Transverse colon (tissue), 4 donors: Measurements from ENCODE around the gene SNX13. TPM values are rescaled to one million over a fixed set of nuclear protein-coding genes. Genes with fewer than 3 reads are reported as not detected.

Experiments used
- DNase-seq: peaks from one replicate; pipeline ENCODE4 v3.0.0-alpha.2; 2019
- H3K27ac ChIP-seq, 4 donors: fragments of 200-600 bp; sonication (generic); 2 replicates each; pipeline ENCODE4 v1.5.1; 2016 to 2018; ENCODE audit warnings: inconsistent platforms in 4 of 4
- H3K27me3 ChIP-seq: fragments of 200-600 bp; sonication (generic); 2 replicates; pipeline ENCODE4 v1.5.1; 2017; ENCODE audit warnings: inconsistent platforms
- H3K36me3 ChIP-seq, 4 donors: fragments of 200-600 bp; sonication (generic); 2 replicates each; pipeline ENCODE4 v1.5.1; 2017 to 2019; ENCODE audit warnings: inconsistent platforms in 4 of 4
- H3K4me1 ChIP-seq, 4 donors: fragments of 200-600 bp; sonication (generic); 2 replicates each; pipeline ENCODE4 v1.5.1; 2017 to 2020; ENCODE audit warnings: inconsistent platforms in 4 of 4
- H3K4me3 ChIP-seq, 4 donors: fragments of 200-600 bp; sonication (generic); 1 replicate in 1 of 4; 2 replicates in 3 of 4; pipeline versions ENCODE4 v1.5.1 to v1.6.1; 2017 to 2019; ENCODE audit warnings: inconsistent platforms in 4 of 4
- H3K9me3 ChIP-seq, 2 donors: fragments of 200-600 bp; sonication (generic); 2 replicates each; pipeline ENCODE4 v1.5.1; 2017 to 2019; ENCODE audit warnings: inconsistent platforms in 2 of 2
- EP300 ChIP-seq: sonication (generic); formaldehyde crosslinking; IDR thresholded peaks from one replicate; pipeline ENCODE4 v1.6.1; 2017; ENCODE audit warnings: antibody characterized with exemption, low read depth
- POLR2A ChIP-seq: fragments of 450-650 bp; IDR thresholded peaks from one replicate; pipeline ENCODE4 v1.6.1; 2016; ENCODE audit warnings: antibody characterized with exemption, mild to moderate bottlenecking, moderate library complexity
- POLR2AphosphoS5 ChIP-seq, 3 donors: sonication (generic); formaldehyde crosslinking; IDR thresholded peaks; one replicate each; pipeline ENCODE4 v1.6.1; 2016; ENCODE audit warnings: antibody characterized with exemption in 3 of 3
- WGBS, 2 donors: methylation state at CpG; one replicate each; pipeline ENCODE4 v1.1.5; 2018; ENCODE audit warnings: low coverage in 1 of 2; 5-methylcytosine and 5-hydroxymethylcytosine counted together
- in situ Hi-C, 4 donors: fragments of 200-750 bp; cut with MboI; loops; one replicate each; pipeline versions ENCODE4 v1.15.0 to v1.15.1; 2017; ENCODE audit warnings: low sequenced_read_pairs in 3 of 4, low pct_ligation_motif_present in 1 of 4, low pct_unique_long_range_greater_than_20kb in 1 of 4
- intact Hi-C: fragments of 100-400 bp; cut with DNase I; formaldehyde crosslinking; loops from one replicate; pipeline ENCODE4 v1.15.1; 2023; ENCODE audit warnings: low total_unique reads
- total RNA-seq, 4 donors: library from RNA; depleted of rRNA; stranded (reverse); fragments of >200 nt; gene quantifications; one replicate each; pipeline ENCODE4 v1.1.0, GENCODE V29; 2016
- TF ChIP-seq, protein P1 (sequence below), 5 experiments: fragments of 200-600 bp in 3 of 5; fragments of 450-650 bp in 2 of 5; sonication (generic) in 3 of 5; IDR thresholded peaks; 1 replicate in 2 of 5; 2 replicates in 3 of 5; pipeline ENCODE4 v1.5.1; 2016 to 2017; ENCODE audit warnings: antibody characterized with exemption in 5 of 5, inconsistent platforms in 3 of 5, mild to moderate bottlenecking in 2 of 5, moderate library complexity in 1 of 5

Gene SNX13
- total RNA-seq, 4 donors from 2014 or later = 11.3 to 83.8 (median 69.0) TPM

DNA sequence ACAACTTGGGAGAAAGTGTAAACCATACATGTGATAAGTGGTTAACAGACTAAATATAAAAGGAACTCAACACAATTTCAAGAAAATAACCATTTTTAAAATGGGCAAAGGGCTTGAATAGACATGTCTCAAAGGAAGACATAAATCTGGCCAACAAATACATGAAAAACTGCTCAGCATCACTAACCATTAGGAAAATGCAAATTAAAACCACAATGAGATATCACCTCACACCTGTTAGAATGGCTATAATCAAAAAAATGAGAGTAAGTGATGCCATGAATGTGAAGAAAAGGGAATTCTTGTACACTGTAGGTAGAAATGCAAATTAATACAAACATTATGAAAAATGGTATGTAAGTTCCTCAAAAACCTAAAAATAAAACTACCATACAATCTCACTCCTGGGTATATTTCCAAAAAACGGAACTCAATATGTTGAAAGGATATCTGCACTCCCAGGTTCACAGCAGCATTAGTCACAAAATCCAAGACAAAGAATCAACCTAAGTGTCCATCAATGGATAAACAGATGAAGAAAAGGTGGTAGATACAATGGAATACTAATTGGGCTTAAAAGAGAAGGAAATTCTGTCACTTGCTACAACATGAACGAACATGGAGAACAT, 5.6 kb downstream of the SNX13 start:
- 82 to 90% methylated on average over 2 of the region's 2 CpGs for WGBS, 2 donors
- in situ Hi-C loops (loop anchor here in 1 of 4 donors (25.0 kb wide), 1 partner anchor 647 kb away; the partner anchor contains the start of gene AHR), intact Hi-C loops (no loop called here)
- peaks cover 12 to 48% (median 16%) of the 10 kb centered on the region in 4 donors for H3K4me1 ChIP-seq
- H3K27ac ChIP-seq = no peak overlapping the region
- no peak for DNase-seq
- TF ChIP-seq, protein P1, sequence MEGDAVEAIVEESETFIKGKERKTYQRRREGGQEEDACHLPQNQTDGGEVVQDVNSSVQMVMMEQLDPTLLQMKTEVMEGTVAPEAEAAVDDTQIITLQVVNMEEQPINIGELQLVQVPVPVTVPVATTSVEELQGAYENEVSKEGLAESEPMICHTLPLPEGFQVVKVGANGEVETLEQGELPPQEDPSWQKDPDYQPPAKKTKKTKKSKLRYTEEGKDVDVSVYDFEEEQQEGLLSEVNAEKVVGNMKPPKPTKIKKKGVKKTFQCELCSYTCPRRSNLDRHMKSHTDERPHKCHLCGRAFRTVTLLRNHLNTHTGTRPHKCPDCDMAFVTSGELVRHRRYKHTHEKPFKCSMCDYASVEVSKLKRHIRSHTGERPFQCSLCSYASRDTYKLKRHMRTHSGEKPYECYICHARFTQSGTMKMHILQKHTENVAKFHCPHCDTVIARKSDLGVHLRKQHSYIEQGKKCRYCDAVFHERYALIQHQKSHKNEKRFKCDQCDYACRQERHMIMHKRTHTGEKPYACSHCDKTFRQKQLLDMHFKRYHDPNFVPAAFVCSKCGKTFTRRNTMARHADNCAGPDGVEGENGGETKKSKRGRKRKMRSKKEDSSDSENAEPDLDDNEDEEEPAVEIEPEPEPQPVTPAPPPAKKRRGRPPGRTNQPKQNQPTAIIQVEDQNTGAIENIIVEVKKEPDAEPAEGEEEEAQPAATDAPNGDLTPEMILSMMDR (IDR thresholded peaks at IDR 0.05) = no peak
- TF ChIP-seq EP300 (no peak), POLR2AphosphoS5 (IDR thresholded peaks at IDR 0.05) (no peak), POLR2A (no peak)
- H3K27me3 ChIP-seq = no peaks in the 10 kb centered on the region
- no peaks in the 10 kb centered on the region for H3K36me3 ChIP-seq
- no peak overlapping the region for H3K4me3 ChIP-seq
- H3K9me3 ChIP-seq = no peaks in the 10 kb centered on the region

DNA sequence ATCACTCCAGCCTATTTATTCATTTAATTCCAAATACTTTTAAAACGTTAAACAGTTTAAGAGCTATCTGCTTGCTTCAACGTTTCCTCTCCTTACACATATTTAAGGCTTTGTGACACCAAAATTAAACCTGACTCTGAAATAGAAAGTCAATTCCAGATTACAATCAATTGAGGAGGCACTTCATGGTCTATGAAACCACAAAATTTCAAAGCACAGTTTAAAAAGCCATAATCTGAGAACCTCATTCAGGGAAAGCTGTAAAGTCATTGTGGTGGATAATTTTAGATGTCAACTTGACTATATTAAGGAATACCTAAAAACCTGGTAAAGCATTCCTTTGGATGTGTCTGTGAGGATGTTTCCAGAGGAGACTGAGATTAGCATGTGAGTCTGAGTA, 6.2 kb downstream of the SNX13 start:
- 47 to 65% methylated on average over 2 of the region's 2 CpGs for WGBS, 2 donors
- Histone ChIP-seq H3K27me3 (no peaks in the 10 kb centered on the region), H3K4me1 (peaks cover 12 to 48% (median 16%) of the 10 kb centered on the region in 4 donors), H3K9me3 (no peaks in the 10 kb centered on the region), H3K27ac (no peak overlapping the region), H3K4me3 (no peak overlapping the region), H3K36me3 (no peaks in the 10 kb centered on the region)
- TF ChIP-seq EP300 (no peak), POLR2AphosphoS5 (IDR thresholded peaks at IDR 0.05) (no peak), POLR2A (no peak)
- TF ChIP-seq, protein P1 (IDR thresholded peaks at IDR 0.05) = no peak
- intact Hi-C loops = no loop called here
- in situ Hi-C loops = loop anchor here in 1 of 4 donors (25.0 kb wide), 1 partner anchor 647 kb away; the partner anchor contains the start of gene AHR
- DNase-seq = no peak

DNA sequence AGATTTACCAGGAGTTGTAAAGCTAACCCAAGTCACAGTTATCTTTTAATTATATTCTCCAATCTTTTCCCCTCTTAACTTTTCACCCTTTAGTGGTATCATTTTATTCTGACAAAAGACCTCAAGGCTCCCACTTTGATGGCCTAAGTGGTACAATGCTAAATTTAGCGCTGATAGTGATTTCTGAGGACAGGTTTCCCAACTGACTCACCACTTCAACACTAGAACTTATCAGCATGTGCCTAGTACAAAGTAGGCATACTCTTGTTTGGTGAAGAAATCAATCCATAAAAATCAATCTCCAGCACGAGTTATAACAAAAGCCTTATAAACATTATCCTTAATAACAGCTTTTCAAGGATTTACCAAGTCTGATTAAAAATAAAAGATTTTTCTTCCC, 7.5 kb downstream of the SNX13 start:
- H3K4me3 ChIP-seq = no peak overlapping the region
- H3K27me3 ChIP-seq = no peaks in the 10 kb centered on the region
- WGBS, 2 donors = 81 to 87% methylated on average over 2 of the region's 2 CpGs
- H3K36me3 ChIP-seq = no peaks in the 10 kb centered on the region
- H3K4me1 ChIP-seq = peaks cover 3 to 34% (median 10%) of the 10 kb centered on the region in 4 donors
- H3K27ac ChIP-seq = no peak overlapping the region
- TF ChIP-seq, protein P1 (IDR thresholded peaks at IDR 0.05) = no peak
- TF ChIP-seq EP300 = no peak
- DNase-seq = no peak
- in situ Hi-C loops (loop anchor here in 1 of 4 donors (25.0 kb wide), 1 partner anchor 645 kb away; the partner anchor contains the start of gene AHR), intact Hi-C loops (no loop called here)
- H3K9me3 ChIP-seq = no peaks in the 10 kb centered on the region

DNA sequence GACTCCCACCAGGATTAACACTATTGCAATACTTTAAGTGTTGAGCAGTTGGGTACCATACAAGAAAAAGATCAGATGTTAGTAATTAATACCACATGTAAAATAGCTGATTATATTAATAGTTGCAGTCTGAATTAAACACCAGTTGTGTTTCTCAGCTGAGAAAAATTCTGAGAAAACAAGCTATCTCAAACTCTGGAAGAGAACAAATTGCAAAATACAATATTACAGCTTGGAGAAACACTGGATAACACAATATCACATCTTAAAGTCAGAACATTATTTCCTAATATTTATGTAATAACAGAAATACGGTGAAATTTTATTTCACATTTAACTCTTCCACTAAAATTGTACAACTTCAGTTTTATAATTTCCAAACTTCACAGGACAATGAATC, 9.2 kb downstream of the SNX13 start:
- peaks cover 0 to 21% (median 6%) of the 10 kb centered on the region in 4 donors for H3K4me1 ChIP-seq
- no peaks in the 10 kb centered on the region for H3K36me3 ChIP-seq
- no peaks in the 10 kb centered on the region for H3K27me3 ChIP-seq
- H3K4me3 ChIP-seq = no peak overlapping the region
- TF ChIP-seq, protein P1 (IDR thresholded peaks at IDR 0.05) = no peak
- TF ChIP-seq EP300 = no peak
- no peak for TF ChIP-seq POLR2A
- no peak overlapping the region for H3K27ac ChIP-seq
- in situ Hi-C loops = loop anchor here in 1 of 4 donors (25.0 kb wide), 1 partner anchor 644 kb away; the partner anchor contains the start of gene AHR
- H3K9me3 ChIP-seq = no peaks in the 10 kb centered on the region
- DNase-seq = no peak
- WGBS, 2 donors = 88 to 89% methylated on average over 1 of the region's 1 CpG
- intact Hi-C loops = no loop called here
